Transverse colon (tissue), 4 donors: ENCODE results near the gene CCDC91. TPM values are rescaled to one million over a fixed set of nuclear protein-coding genes. Genes with fewer than 3 reads are reported as not detected.

Source experiments
- DNase-seq: peaks from one replicate; pipeline ENCODE4 v3.0.0-alpha.2; 2019
- H3K27ac ChIP-seq, 4 donors: fragments of 200-600 bp; sonication (generic); 2 replicates each; pipeline ENCODE4 v1.5.1; 2016 to 2018; ENCODE audit warnings: inconsistent platforms in 4 of 4
- H3K27me3 ChIP-seq: fragments of 200-600 bp; sonication (generic); 2 replicates; pipeline ENCODE4 v1.5.1; 2017; ENCODE audit warnings: inconsistent platforms
- H3K36me3 ChIP-seq, 4 donors: fragments of 200-600 bp; sonication (generic); 2 replicates each; pipeline ENCODE4 v1.5.1; 2017 to 2019; ENCODE audit warnings: inconsistent platforms in 4 of 4
- H3K4me1 ChIP-seq, 4 donors: fragments of 200-600 bp; sonication (generic); 2 replicates each; pipeline ENCODE4 v1.5.1; 2017 to 2020; ENCODE audit warnings: inconsistent platforms in 4 of 4
- H3K4me3 ChIP-seq, 4 donors: fragments of 200-600 bp; sonication (generic); 1 replicate in 1 of 4; 2 replicates in 3 of 4; pipeline versions ENCODE4 v1.5.1 to v1.6.1; 2017 to 2019; ENCODE audit warnings: inconsistent platforms in 4 of 4
- H3K9me3 ChIP-seq, 2 donors: fragments of 200-600 bp; sonication (generic); 2 replicates each; pipeline ENCODE4 v1.5.1; 2017 to 2019; ENCODE audit warnings: inconsistent platforms in 2 of 2
- EP300 ChIP-seq: sonication (generic); formaldehyde crosslinking; IDR thresholded peaks from one replicate; pipeline ENCODE4 v1.6.1; 2017; ENCODE audit warnings: antibody characterized with exemption, low read depth
- POLR2A ChIP-seq: fragments of 450-650 bp; IDR thresholded peaks from one replicate; pipeline ENCODE4 v1.6.1; 2016; ENCODE audit warnings: antibody characterized with exemption, mild to moderate bottlenecking, moderate library complexity
- POLR2AphosphoS5 ChIP-seq, 3 donors: sonication (generic); formaldehyde crosslinking; IDR thresholded peaks; one replicate each; pipeline ENCODE4 v1.6.1; 2016; ENCODE audit warnings: antibody characterized with exemption in 3 of 3
- WGBS, 2 donors: methylation state at CpG; one replicate each; pipeline ENCODE4 v1.1.5; 2018; ENCODE audit warnings: low coverage in 1 of 2; 5-methylcytosine and 5-hydroxymethylcytosine counted together
- in situ Hi-C, 4 donors: fragments of 200-750 bp; cut with MboI; loops; one replicate each; pipeline versions ENCODE4 v1.15.0 to v1.15.1; 2017; ENCODE audit warnings: low sequenced_read_pairs in 3 of 4, low pct_ligation_motif_present in 1 of 4, low pct_unique_long_range_greater_than_20kb in 1 of 4
- intact Hi-C: fragments of 100-400 bp; cut with DNase I; formaldehyde crosslinking; loops from one replicate; pipeline ENCODE4 v1.15.1; 2023; ENCODE audit warnings: low total_unique reads
- total RNA-seq, 4 donors: library from RNA; depleted of rRNA; stranded (reverse); fragments of >200 nt; gene quantifications; one replicate each; pipeline ENCODE4 v1.1.0, GENCODE V29; 2016
- TF ChIP-seq, protein P1 (sequence below), 5 experiments: fragments of 200-600 bp in 3 of 5; fragments of 450-650 bp in 2 of 5; sonication (generic) in 3 of 5; IDR thresholded peaks; 1 replicate in 2 of 5; 2 replicates in 3 of 5; pipeline ENCODE4 v1.5.1; 2016 to 2017; ENCODE audit warnings: antibody characterized with exemption in 5 of 5, inconsistent platforms in 3 of 5, mild to moderate bottlenecking in 2 of 5, moderate library complexity in 1 of 5

CCDC91 gene
- total RNA-seq, 4 donors from 2014 or later = 8.4 to 37.8 (median 35.5) TPM

DNA sequence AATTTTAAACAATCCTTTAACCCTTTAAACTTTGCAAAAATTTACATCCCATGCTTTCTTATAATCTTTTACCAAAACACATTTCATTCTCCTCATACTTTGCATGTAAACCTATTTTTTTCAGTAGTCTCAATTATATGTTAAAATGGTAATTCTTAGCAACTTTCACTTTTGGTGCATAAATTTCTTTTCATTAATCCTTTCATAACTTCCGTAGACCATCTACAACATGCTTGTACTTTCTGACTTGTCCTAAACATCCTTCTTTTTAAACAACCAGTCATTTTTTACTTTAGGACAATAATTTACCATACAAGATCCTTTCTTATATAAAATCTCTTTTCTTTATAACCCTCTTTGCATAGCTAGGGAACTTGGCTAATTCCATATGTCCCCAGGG lies 19.5 kb downstream of the CCDC91 start:
- in situ Hi-C loops (no loop called here), intact Hi-C loops (no loop called here)
- WGBS, 2 donors = 98 to 100% methylated on average over 1 of the region's 1 CpG
- no peak for DNase-seq
- TF ChIP-seq POLR2A = no peak
- TF ChIP-seq EP300 = no peak
- no peak for TF ChIP-seq POLR2AphosphoS5 (IDR thresholded peaks at IDR 0.05)
- TF ChIP-seq, protein P1, sequence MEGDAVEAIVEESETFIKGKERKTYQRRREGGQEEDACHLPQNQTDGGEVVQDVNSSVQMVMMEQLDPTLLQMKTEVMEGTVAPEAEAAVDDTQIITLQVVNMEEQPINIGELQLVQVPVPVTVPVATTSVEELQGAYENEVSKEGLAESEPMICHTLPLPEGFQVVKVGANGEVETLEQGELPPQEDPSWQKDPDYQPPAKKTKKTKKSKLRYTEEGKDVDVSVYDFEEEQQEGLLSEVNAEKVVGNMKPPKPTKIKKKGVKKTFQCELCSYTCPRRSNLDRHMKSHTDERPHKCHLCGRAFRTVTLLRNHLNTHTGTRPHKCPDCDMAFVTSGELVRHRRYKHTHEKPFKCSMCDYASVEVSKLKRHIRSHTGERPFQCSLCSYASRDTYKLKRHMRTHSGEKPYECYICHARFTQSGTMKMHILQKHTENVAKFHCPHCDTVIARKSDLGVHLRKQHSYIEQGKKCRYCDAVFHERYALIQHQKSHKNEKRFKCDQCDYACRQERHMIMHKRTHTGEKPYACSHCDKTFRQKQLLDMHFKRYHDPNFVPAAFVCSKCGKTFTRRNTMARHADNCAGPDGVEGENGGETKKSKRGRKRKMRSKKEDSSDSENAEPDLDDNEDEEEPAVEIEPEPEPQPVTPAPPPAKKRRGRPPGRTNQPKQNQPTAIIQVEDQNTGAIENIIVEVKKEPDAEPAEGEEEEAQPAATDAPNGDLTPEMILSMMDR (IDR thresholded peaks at IDR 0.05) = no peak
- Histone ChIP-seq H3K27ac (no peak overlapping the region), H3K4me3 (no peak overlapping the region), H3K27me3 (no peaks in the 10 kb centered on the region), H3K9me3 (no peaks in the 10 kb centered on the region), H3K4me1 (peaks cover 0 to 4% (median 0%) of the 10 kb centered on the region in 4 donors), H3K36me3 (peaks cover 0 to 4% (median 0%) of the 10 kb centered on the region in 4 donors)

DNA sequence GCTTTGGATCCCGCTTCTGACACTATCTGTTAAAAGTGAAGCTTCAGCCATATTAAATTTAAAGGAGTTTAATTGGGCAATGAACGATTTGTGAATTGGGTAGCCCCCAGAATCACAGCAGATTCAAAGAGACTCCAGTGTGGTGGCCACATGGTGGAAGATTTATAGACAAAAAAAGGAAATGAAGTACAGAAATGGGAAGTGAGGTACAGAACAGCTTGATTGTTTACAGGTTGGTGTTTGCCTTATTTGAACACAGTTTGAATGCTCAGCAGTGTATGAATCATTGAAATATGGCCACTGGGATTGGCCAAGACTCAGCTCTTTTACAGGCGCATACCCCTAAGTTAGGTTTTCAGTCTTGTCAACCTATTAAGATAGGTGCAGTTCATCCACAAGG lies 21.9 kb downstream of the CCDC91 start:
- intact Hi-C loops (no loop called here), in situ Hi-C loops (no loop called here)
- H3K9me3 ChIP-seq = no peaks in the 10 kb centered on the region
- TF ChIP-seq EP300 = no peak
- TF ChIP-seq, protein P1 (IDR thresholded peaks at IDR 0.05) = no peak
- no peak for TF ChIP-seq POLR2A
- TF ChIP-seq POLR2AphosphoS5 (IDR thresholded peaks at IDR 0.05) = no peak
- H3K4me1 ChIP-seq = peaks cover 0 to 4% (median 0%) of the 10 kb centered on the region in 4 donors
- whole genome bisulfite sequencing, 2 donors = 99 to 100% methylated on average over 2 to 3 of the region's 3 CpGs
- H3K27ac ChIP-seq = no peak overlapping the region
- DNase-seq = no peak
- no peaks in the 10 kb centered on the region for H3K27me3 ChIP-seq
- H3K4me3 ChIP-seq = no peak overlapping the region
- H3K36me3 ChIP-seq = peaks cover 0 to 4% (median 0%) of the 10 kb centered on the region in 4 donors

DNA sequence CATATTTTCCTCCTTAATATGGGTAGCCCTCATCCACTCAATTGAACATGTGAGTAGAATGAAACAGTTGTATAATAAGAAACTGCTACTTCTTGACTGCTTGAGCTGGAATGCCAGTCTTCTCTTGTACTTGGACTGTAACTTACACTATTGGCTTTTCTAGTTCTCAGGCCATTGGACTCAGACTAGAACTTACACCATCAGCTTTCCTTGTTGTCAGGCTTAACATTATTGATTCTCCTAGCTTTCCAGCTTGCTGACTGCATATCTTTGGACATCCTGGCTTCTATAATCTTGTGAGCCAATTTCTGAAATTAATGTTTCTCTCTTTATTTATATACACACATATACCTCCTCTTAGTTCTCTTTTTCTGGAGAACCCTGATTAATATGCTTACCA lies 24.8 kb downstream of the CCDC91 start:
- intact Hi-C loops (no loop called here), in situ Hi-C loops (no loop called here)
- no peak overlapping the region for H3K27ac ChIP-seq
- H3K36me3 ChIP-seq = peaks cover 0 to 4% (median 0%) of the 10 kb centered on the region in 4 donors
- H3K9me3 ChIP-seq = peaks cover 0 to 8% of the 10 kb centered on the region in 2 donors
- no peak for DNase-seq
- no peak overlapping the region for H3K4me3 ChIP-seq
- no peaks in the 10 kb centered on the region for H3K27me3 ChIP-seq
- H3K4me1 ChIP-seq = peaks cover 0 to 4% (median 0%) of the 10 kb centered on the region in 4 donors
- TF ChIP-seq, protein P1 (IDR thresholded peaks at IDR 0.05) = no peak
- TF ChIP-seq POLR2A = no peak
- no peak for TF ChIP-seq EP300
- no peak for TF ChIP-seq POLR2AphosphoS5 (IDR thresholded peaks at IDR 0.05)

DNA sequence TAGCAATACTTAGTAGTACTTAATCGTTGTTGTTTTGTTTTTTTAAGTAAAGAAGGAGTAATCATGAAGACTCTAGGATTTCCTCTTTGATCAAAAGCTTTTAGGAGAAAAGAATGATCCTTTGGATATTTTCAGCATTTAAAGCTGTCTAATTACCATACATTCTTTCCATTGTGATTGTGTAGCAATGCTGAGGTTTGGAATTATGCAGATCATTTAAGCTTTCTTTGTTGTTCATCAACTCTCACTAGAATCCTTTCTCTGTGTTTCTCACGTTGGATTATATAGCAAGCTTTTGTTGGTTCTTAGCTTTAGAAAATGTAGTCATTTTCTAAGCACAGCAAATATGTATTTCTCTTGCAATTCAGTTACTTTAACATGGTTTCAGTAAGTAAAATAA lies 25.8 kb downstream of the CCDC91 start:
- H3K27me3 ChIP-seq = no peaks in the 10 kb centered on the region
- no peak for DNase-seq
- intact Hi-C loops = no loop called here
- TF ChIP-seq, protein P1 (IDR thresholded peaks at IDR 0.05) = no peak
- TF ChIP-seq POLR2A (no peak), EP300 (no peak), POLR2AphosphoS5 (IDR thresholded peaks at IDR 0.05) (no peak)
- in situ Hi-C loops = no loop called here
- no peak overlapping the region for H3K4me3 ChIP-seq
- 92 to 95% methylated on average over 2 of the region's 2 CpGs for WGBS, 2 donors
- peaks cover 0 to 2% (median 0%) of the 10 kb centered on the region in 4 donors for H3K36me3 ChIP-seq
- H3K27ac ChIP-seq = no peak overlapping the region
- H3K9me3 ChIP-seq = peaks cover 0 to 8% of the 10 kb centered on the region in 2 donors
- H3K4me1 ChIP-seq = peaks cover 0 to 4% (median 0%) of the 10 kb centered on the region in 4 donors
